HG02588 (cell line): ENCODE results near the gene STX16.
"Not testable (repeated sequence)": the region's sequence is repeated elsewhere in the genome, so short reads cannot be mapped to it uniquely, and the experiment has no call there.

ENCODE experiments used
- ATAC-seq: cut with Tn5 transposase; IDR thresholded peaks from one replicate; pipeline ENCODE4 v1.9.1; 2021; ENCODE audit warnings: mild to moderate bottlenecking, moderate library complexity; ENCODE audit not compliant: unreplicated experiment

Gene STX16

DNA sequence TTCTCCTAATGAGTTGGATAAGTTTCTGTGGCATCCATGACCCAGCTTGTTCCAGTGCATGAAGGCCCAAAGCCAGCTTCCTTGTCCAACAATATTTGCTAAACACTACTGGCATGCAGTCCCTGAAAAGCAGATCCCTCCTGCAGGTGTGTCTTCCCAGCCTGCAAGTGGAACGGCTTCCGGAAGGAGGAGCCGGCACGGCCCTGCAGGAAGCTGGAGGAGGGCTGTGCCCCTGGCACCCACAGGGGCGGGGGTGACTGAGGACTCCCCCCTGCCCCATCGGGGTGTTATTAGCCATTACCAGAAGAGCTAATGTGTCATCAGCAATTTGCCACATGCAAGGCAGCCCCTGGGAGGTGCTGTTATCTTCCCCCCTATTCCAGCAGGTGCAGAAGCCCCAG lies 68.9 kb downstream of the STX16 start:
- ATAC-seq: no peak

DNA sequence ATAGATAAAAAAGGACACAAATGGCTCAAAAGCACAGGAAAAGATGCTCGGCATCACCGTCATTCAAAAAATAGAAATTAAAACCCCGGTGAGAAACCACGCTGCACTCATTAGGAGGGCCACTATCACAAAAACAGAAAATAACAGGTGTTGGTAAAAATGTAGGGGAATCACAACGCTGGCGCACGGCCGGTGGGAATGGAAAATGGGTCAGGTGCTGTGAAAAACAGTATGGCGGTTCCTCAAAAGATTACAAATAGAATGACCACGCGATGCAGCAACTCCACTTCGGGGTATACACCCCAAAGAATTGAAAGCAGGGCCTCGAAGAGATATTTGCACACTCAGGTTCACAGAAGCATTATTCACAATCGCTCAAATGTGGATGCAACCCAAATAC lies 69.8 kb downstream of the STX16 start:
- no peak for ATAC-seq

DNA sequence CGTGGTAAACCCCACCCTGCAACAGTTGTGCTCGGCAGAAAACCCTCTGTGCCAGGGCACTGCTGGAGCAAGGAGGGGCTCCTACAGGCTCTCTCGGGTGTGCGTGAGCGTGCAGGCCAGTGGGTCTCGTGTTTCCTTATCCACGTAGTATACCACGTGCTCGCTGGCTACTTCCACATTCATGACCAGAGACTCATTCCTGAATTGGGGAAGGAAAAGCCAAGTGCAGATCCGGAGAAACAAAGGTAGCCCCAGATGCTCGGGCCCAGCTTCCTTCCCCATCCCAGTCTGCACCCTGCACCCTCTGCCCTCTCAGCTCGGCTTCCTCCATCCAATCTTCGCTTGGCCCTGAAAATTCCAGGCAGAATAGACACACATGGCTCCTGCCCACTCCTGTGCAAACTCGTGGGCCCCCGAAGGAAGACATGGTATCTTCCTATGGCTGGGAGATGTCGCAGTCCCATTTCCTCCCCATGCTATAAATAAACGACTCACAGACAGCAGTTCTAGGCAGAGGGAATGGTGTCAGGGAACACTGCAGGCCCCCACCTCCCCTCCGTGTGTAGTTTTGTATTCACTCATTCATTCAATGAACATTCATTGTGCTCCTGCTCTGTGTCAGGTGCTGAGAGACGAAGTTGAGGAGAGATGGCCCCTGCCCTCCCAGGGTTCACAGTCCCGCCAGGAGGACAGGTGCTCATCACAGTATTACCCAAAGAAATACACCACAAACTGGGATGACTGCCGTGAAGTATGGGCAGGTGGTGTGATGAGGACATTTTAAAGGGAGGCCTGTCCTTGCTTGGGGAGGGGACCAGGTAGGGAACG lies 71.1 kb downstream of the STX16 start:
- ATAC-seq: no peak

- no peak for ATAC-seq
These were observed 72.0 kb downstream of the STX16 start for GRCh38 chr20:58722877-58723627.

DNA sequence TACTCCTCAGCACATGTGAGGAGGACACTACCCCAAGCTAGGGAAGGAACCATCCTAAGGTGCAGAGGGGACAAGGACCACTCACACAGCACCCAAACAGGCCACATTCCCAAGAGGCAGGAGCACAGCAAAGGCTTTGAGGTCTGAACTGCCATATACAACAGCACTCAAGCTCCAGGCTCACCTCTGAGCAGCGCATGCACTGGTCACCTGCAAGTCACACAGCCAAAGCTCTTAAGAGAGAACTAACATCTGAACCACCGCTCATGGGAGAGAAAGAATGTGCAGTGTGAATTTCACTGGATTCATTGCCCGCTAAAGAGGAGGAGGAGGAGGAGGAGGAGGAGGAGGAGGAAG lies 72.5 kb downstream of the STX16 start:
- ATAC-seq: no peak

DNA sequence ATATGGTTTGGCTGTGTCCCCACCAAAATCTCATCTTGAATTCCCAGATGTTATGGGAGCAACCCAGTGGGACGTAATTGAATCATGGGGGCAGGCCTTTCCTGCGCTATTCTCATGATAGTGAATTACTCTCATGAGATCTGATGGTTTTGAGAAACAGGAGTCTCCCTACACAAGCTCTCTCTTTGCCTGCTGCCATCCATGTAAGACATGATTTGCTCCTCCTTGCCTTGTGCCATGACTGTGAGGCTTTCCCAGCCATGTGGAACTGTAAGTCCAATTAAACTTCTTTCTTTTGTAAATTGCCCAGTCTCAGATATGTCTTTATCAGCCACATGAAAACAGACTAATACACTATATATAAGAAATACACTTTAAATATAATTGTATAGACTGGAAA lies 75.1 kb downstream of the STX16 start:
- not testable (repeated sequence) for ATAC-seq
